ENCODE measurements around the gene ZDHHC8.

Gene ZDHHC8

GRCh38 chr22:20091690-20092476, 39.7 kb upstream of the ZDHHC8 start:
- H3K4me3 ChIP-seq (ENCODE audit: low read depth, low read length) = no peak overlapping the region
- in situ Hi-C loops (cut with HindIII; ENCODE audit: low sequenced_read_pairs) = no loop called here
- no peak for TF ChIP-seq CTCF (IDR thresholded peaks at IDR 0.05; ENCODE audit: low read depth, low read length, missing control alignments)
- DNase-seq (ENCODE audit: low read depth) = no peak

GRCh38 chr22:20092477-20092854, 39.1 kb upstream of the ZDHHC8 start:
- no peak for TF ChIP-seq CTCF (IDR thresholded peaks at IDR 0.05; ENCODE audit: low read depth, low read length, missing control alignments)
- no peak for DNase-seq (ENCODE audit: low read depth)
- no peak overlapping the region for H3K4me3 ChIP-seq (ENCODE audit: low read depth, low read length)
- in situ Hi-C loops (cut with HindIII; ENCODE audit: low sequenced_read_pairs) = no loop called here

- H3K4me3 ChIP-seq (ENCODE audit: low read depth, low read length) = no peak overlapping the region
- in situ Hi-C loops (cut with HindIII; ENCODE audit: low sequenced_read_pairs) = no loop called here
- DNase-seq (ENCODE audit: low read depth) = no peak
- TF ChIP-seq CTCF (IDR thresholded peaks at IDR 0.05; ENCODE audit: low read depth, low read length, missing control alignments) = no peak
Measured at GRCh38 chr22:20093418-20094196, 38.0 kb upstream of the ZDHHC8 start.

GRCh38 chr22:20094197-20094807, 37.3 kb upstream of the ZDHHC8 start:
- in situ Hi-C loops (cut with HindIII; ENCODE audit: low sequenced_read_pairs) = no loop called here
- H3K4me3 ChIP-seq (ENCODE audit: low read depth, low read length) = no peak overlapping the region
- no peak for TF ChIP-seq CTCF (IDR thresholded peaks at IDR 0.05; ENCODE audit: low read depth, low read length, missing control alignments)
- DNase-seq (ENCODE audit: low read depth) = no peak

- DNase-seq (ENCODE audit: low read depth) = no peak
- TF ChIP-seq CTCF (IDR thresholded peaks at IDR 0.05; ENCODE audit: low read depth, low read length, missing control alignments) = no peak
- in situ Hi-C loops (cut with HindIII; ENCODE audit: low sequenced_read_pairs) = no loop called here
- H3K4me3 ChIP-seq (ENCODE audit: low read depth, low read length) = no peak overlapping the region
Measured at GRCh38 chr22:20095521-20095920, 36.1 kb upstream of the ZDHHC8 start.

GRCh38 chr22:20096574-20097420, 34.8 kb upstream of the ZDHHC8 start:
- in situ Hi-C loops (cut with HindIII; ENCODE audit: low sequenced_read_pairs) = no loop called here
- DNase-seq (ENCODE audit: low read depth) = no peak
- no peak for TF ChIP-seq CTCF (IDR thresholded peaks at IDR 0.05; ENCODE audit: low read depth, low read length, missing control alignments)
- H3K4me3 ChIP-seq (ENCODE audit: low read depth, low read length) = no peak overlapping the region
